Subcutaneous adipose tissue (tissue), 4 donors: ENCODE data around the gene CLCNKA. TPM values are rescaled to one million over a fixed set of nuclear protein-coding genes. Genes with fewer than 3 reads are reported as not detected.

ENCODE experiments used
- CTCF ChIP-seq: fragments of 450-650 bp; IDR thresholded peaks from one replicate; pipeline ENCODE4 v1.5.1; 2016; ENCODE audit warnings: low read depth, mild to moderate bottlenecking, control low read depth, antibody characterized with exemption, moderate library complexity
- total RNA-seq, 4 donors: library from RNA; depleted of rRNA; stranded (reverse); fragments of >200 nt; gene quantifications; one replicate each; pipeline ENCODE4 v1.1.0, GENCODE V29; 2016

The CLCNKA gene
- total RNA-seq, 4 donors from 2014 or later: 0.66 to 1.5 TPM; not detected in 2

- no peak for TF ChIP-seq CTCF
Measured at GRCh38 chr1:16072616-16073484, 51.0 kb downstream of the CLCNKA start.

GRCh38 chr1:16073490-16074119 lies 51.8 kb downstream of the CLCNKA start, which contains the start of gene FAM131C:
Gene FAM131C, minus strand, starts transcription at chr1:16073651. Its CDS starts 209 bp downstream, at chr1:16073442.
- TF ChIP-seq CTCF: no peak

- no peak for TF ChIP-seq CTCF
Measured at GRCh38 chr1:16074217-16074616, 52.4 kb downstream of the CLCNKA start.

- TF ChIP-seq CTCF: no peak
Measured at GRCh38 chr1:16075337-16076030, 53.6 kb downstream of the CLCNKA start.

- no peak for TF ChIP-seq CTCF
Measured at GRCh38 chr1:16076031-16076864, 54.4 kb downstream of the CLCNKA start.

- no peak for TF ChIP-seq CTCF
Measured at GRCh38 chr1:16076865-16077238, 55.0 kb downstream of the CLCNKA start.
